Right atrium auricular region (tissue), 2 donors: ENCODE results near the gene NAT8. TPM values are rescaled to one million over a fixed set of nuclear protein-coding genes. Genes with fewer than 3 reads are reported as not detected.
A peak's percentile ranks its signal among the peaks of the same experiment; 100 is the strongest.
"Not testable (repeated sequence)": the region's sequence is repeated elsewhere in the genome, so short reads cannot be mapped to it uniquely, and the experiment has no call there.

Source experiments
- DNase-seq: peaks from one replicate; pipeline ENCODE4 v3.0.0-alpha.2; 2019; ENCODE audit warnings: low spot score
- H3K27ac ChIP-seq, 2 donors: fragments of 200-600 bp; sonication (generic); 1 replicate in 1 of 2; 2 replicates in 1 of 2; pipeline ENCODE4 v1.5.1; 2016 to 2019
- H3K27me3 ChIP-seq, 2 donors: fragments of 200-600 bp; sonication (generic); one replicate each; pipeline versions ENCODE4 v1.5.1 to v1.6.0; 2017 to 2019
- H3K36me3 ChIP-seq: fragments of 200-600 bp; sonication (generic); one replicate; pipeline ENCODE4 v1.5.1; 2016
- H3K4me1 ChIP-seq, 2 donors: fragments of 200-600 bp; sonication (generic); one replicate each; pipeline versions ENCODE4 v1.5.1 to v1.6.0; 2017 to 2019
- H3K4me3 ChIP-seq, 2 donors: fragments of 200-600 bp; sonication (generic); 1 replicate in 1 of 2; 2 replicates in 1 of 2; pipeline ENCODE4 v1.5.1; 2017 to 2019; ENCODE audit warnings: mild to moderate bottlenecking in 1 of 2, moderate library complexity in 1 of 2
- H3K9me3 ChIP-seq, 2 donors: fragments of 200-600 bp; sonication (generic); one replicate each; pipeline ENCODE4 v1.5.1; 2019
- CTCF ChIP-seq, 2 donors: fragments of 200-600 bp; sonication (generic); IDR thresholded peaks; one replicate each; pipeline ENCODE4 v1.5.1; 2019; ENCODE audit warnings: antibody characterized with exemption in 2 of 2
- total RNA-seq, 2 donors: library from RNA; depleted of rRNA; stranded (reverse); fragments of >200 nt; gene quantifications; one replicate each; pipeline ENCODE4 v1.1.0, GENCODE V29; 2016

NAT8 gene
- total RNA-seq, 2 donors from 2014 or later = not detected

DNA sequence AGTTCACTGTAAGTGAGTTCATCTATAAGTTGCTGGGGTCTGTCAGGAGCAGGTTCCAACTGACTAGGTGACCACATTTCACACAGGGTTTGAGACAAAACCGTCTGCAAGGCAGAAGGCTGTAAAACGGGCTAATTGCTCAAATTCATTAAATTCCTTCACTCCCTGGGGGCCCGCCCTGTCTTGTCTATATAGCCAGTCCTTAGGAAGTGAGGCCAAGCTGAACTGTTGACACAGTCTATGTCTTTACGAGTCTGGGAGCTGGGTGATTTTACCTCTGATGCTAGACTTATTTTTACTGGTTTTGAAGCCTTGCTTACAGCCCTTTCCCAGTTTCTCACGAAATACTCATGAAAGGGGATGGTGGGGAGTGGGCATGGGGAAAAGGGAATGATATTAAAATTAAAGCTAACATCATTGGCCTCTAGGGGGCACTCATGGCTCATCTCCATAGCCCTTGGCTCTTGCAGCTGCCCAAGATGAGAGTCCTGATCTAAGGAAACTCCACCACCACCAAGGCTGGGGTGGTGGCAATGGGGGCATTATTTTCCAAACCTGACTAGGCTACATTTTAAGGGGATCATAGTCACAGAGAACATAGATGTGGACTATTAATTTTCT lies 37.8 kb upstream of the NAT8 start:
- not testable (repeated sequence) for H3K9me3 ChIP-seq, H3K27me3 ChIP-seq, H3K4me1 ChIP-seq, H3K36me3 ChIP-seq, H3K27ac ChIP-seq, H3K4me3 ChIP-seq, DNase-seq
- TF ChIP-seq CTCF (IDR thresholded peaks at IDR 0.05) = peak in 1 of 2 donors; percentile 49

DNA sequence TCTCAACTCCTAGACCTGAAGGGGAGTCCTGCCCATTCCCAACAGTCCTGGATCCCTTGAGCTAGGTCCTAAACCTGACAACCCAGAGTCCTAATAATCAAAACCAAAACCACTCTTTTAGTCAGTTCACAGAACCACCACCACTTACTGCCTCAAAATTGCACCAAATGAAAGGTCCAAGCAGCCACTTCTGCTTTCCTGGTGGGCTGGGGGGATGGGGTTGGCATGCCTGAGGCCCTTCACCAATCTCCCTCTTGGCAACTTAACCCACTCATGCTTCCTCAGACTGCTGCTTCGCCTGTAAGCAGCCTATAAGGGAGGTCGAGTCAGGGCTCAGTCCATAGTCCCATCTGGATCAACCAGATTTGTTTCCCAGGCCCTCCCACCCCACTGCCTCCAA lies 37.0 kb upstream of the NAT8 start:
- DNase-seq, H3K27me3 ChIP-seq, H3K9me3 ChIP-seq, H3K27ac ChIP-seq, H3K4me1 ChIP-seq, H3K4me3 ChIP-seq, H3K36me3 ChIP-seq: not testable (repeated sequence)

DNA sequence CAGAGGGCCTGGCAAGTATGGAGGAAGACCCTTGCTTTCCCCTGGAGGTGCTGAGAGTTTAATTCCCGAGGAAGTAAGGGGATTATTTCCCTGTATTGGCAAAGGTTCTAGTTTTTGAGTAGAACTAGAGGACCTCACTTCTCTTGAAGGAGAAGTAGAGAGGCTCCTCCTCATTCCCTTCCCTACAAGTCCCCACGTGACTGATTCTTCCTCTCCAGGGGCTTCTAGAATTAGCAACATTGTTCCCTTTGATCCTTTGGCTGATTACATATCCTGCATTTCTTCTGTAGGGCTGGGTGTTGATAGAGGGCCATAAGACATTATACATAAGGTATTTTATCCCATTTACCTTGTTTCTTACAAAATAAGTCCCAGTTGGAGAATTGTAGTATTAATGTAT lies 35.8 kb upstream of the NAT8 start:
- H3K27ac ChIP-seq, H3K4me3 ChIP-seq, H3K4me1 ChIP-seq, H3K27me3 ChIP-seq, H3K36me3 ChIP-seq, DNase-seq, H3K9me3 ChIP-seq: not testable (repeated sequence)

- H3K4me3 ChIP-seq, H3K4me1 ChIP-seq, H3K36me3 ChIP-seq, H3K27ac ChIP-seq, H3K27me3 ChIP-seq, H3K9me3 ChIP-seq, DNase-seq: not testable (repeated sequence)
Observed at GRCh38 chr2:73676211-73676610, 34.0 kb upstream of the NAT8 start.

DNA sequence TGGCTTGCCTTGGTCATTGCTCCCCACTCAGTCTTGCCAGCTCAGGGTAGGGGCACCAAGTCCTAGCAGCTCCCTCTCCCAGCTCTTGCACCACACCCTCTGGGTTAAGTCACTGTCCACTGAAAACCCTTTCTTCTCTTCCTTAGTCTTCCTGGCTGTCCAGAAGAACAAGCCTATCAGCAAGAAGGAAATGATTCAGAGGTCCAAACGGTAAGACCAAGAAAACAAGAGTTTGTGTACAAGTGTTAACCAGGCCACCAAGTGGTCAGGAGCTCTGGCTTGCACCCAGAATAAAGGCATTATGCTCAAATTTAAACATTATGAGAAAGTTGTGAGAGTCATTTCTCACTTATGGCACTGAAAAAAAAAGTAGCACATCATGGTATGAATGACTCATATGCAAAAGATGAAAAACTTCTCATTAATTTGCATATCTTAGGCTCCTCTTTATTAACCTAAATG lies 32.5 kb upstream of the NAT8 start:
- not testable (repeated sequence) for H3K4me1 ChIP-seq, H3K4me3 ChIP-seq, H3K36me3 ChIP-seq, H3K27me3 ChIP-seq, H3K9me3 ChIP-seq, H3K27ac ChIP-seq, DNase-seq

DNA sequence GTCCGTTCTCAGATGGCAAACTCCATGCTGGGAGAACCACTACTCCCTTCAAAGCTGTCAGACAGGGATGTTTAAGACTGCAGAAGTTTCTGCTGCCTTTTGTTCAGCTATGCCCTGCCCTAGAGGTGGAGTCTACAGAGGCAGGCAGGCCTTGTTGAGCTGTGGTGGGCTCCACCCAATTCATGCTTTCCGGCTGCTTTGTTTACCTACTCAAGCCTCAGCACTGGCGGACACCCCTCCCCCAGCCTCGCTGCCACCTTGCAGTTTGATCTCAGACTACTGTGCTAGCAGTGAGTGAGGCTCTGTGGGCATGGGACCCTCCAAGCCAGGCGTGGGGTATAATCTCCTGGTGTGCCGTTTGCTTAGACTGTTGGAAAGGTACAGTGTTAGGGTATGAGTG lies 27.8 kb upstream of the NAT8 start:
- not testable (repeated sequence) for H3K4me3 ChIP-seq, H3K9me3 ChIP-seq, DNase-seq, H3K27ac ChIP-seq, H3K27me3 ChIP-seq, H3K4me1 ChIP-seq, H3K36me3 ChIP-seq

DNA sequence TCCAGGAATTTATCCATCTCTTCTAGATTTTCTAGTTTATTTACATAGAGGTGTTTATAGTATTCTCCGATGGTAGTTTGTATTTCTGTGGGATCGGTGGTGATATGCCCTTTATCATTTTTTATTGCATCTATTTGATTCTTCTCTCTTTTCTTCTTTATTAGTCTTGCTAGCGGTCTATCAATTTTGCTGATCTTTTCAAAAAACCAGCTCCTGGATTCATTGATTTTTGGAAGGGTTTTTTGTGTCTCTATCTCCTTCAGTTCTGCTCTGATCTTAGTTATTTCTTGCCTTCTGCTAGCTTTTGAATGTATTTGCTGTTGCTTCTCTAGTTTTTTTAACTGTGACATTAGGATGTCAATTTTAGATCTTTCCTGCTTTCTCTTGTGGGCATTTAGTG lies 25.0 kb upstream of the NAT8 start:
- H3K36me3 ChIP-seq, H3K27me3 ChIP-seq, H3K4me1 ChIP-seq, H3K27ac ChIP-seq, H3K9me3 ChIP-seq, H3K4me3 ChIP-seq, DNase-seq: not testable (repeated sequence)

- H3K27ac ChIP-seq = no peak overlapping the region
- no peak for DNase-seq
- no peak for TF ChIP-seq CTCF (IDR thresholded peaks at IDR 0.05)
- H3K9me3 ChIP-seq = no peaks in the 10 kb centered on the region
- no peaks in the 10 kb centered on the region for H3K36me3 ChIP-seq
- H3K4me1 ChIP-seq = no peaks in the 10 kb centered on the region
- no peaks in the 10 kb centered on the region for H3K27me3 ChIP-seq
- H3K4me3 ChIP-seq = no peak overlapping the region
Observed at GRCh38 chr2:73654175-73654574, 12.0 kb upstream of the NAT8 start.

DNA sequence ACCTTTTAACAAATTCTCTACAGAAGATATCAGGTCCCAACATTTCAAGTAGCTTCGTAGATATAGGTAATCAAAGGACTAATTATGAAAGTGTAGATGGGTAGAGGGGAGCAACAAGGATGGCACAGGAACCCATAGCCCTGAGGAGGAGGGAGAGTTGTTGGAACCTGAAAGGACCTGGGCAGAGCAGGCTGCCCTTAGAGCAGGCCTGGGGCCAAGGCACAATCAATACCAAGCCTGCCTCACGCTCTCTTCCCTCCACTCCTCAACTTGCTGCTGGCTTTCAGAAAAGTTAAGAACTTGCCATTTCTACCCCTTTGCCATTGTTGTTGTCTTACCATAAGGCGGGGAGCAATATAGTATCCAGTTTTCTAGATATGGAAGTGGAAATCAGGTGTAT lies 10.1 kb upstream of the NAT8 start:
- H3K36me3 ChIP-seq = no peaks in the 10 kb centered on the region
- TF ChIP-seq CTCF (IDR thresholded peaks at IDR 0.05) = no peak
- DNase-seq = no peak
- H3K4me3 ChIP-seq = no peak overlapping the region
- no peaks in the 10 kb centered on the region for H3K27me3 ChIP-seq
- H3K4me1 ChIP-seq = no peaks in the 10 kb centered on the region
- no peaks in the 10 kb centered on the region for H3K9me3 ChIP-seq
- no peak overlapping the region for H3K27ac ChIP-seq
